HG02870 (cell line): ENCODE data around the gene RSF1.

Source experiments
- ATAC-seq: cut with Tn5 transposase; IDR thresholded peaks from one replicate; pipeline ENCODE4 v1.9.1; 2021; ENCODE audit warnings: mild to moderate bottlenecking, moderate library complexity; ENCODE audit not compliant: unreplicated experiment

The RSF1 gene

DNA sequence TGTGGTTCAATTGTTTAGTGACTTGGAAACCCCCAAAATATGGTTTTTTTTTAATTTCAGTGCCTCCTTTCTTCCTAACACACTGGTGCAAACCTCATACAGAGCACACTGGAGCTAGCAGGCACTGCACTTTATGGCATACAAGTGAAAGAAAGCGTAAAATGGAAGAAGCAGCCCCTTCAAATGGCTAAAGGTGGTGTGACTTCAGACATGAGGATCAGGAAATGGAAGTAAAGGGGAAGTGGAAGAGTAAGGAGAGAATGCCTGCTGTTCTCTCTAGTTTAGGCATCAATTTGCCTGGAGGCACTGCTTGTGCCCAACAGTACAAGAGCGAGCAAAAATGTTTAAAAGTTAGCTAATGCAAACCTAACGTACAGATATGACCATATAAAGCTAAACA lies 5.7 kb downstream of the RSF1 start:
- ATAC-seq, result no peak

- ATAC-seq, result no peak
Observed at GRCh38 chr11:77813256-77813655, 7.3 kb downstream of the RSF1 start.

- no peak for ATAC-seq
Observed at GRCh38 chr11:77806993-77807392, 13.5 kb downstream of the RSF1 start.

DNA sequence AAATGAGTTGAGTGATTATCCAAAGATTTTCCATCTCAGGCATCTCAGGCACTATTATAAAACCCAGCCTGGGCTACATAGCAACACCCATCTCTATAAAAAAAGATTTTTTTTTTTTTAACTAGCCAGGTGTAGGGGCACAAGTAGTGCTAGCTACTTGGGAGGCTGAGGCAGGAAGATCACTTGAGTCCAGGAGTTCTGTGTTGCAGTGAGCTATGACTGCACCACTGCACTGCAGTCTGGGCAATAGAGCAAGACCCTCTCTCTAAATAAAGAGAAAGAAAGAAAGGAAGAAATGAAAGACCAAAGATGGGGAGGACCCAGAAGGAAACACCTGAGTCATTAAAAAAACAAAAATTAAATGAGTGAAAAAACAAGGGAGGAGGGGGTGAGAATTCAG lies 14.1 kb downstream of the RSF1 start:
- ATAC-seq, result no peak

DNA sequence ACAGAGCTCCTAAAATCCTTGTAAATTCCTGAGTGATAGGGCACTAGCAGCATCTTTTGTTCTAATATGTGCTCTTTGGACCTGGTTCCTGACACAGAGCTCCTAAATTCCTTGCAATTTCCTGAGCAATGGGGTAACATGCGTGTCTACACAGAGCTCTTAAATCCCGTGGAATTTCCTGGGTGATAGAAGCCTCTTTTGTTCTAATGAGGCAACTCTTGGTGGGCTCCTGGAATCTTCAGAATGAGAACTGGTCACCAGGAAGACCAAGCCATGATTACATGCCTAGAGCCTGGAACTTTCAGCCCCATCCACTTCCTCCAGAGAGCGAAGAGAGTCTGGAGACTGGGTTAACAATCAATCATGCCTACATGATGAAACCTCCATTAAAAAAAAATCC lies 19.0 kb downstream of the RSF1 start:
- no peak for ATAC-seq

GRCh38 chr11:77800449-77800848 lies 20.1 kb downstream of the RSF1 start:
- ATAC-seq, result no peak

DNA sequence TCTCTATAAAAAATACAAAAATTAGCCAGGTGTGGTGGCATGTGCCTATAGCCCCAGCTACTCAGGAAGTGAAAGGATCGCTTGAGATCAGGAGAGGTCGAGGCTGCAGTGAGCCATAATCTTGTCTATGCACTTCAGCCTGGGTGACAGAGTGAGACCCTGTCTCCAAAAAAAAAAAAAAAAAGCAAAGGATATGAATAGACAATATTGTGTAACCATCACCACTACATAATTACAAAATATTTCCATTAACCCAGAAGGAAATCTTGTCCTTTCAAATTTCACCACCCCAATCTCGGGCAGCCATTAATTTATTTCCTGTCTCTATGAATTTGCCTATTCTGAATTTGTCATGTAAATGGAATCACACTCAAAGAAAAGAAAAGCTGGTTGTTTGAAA lies 21.2 kb downstream of the RSF1 start:
- ATAC-seq, result no peak

DNA sequence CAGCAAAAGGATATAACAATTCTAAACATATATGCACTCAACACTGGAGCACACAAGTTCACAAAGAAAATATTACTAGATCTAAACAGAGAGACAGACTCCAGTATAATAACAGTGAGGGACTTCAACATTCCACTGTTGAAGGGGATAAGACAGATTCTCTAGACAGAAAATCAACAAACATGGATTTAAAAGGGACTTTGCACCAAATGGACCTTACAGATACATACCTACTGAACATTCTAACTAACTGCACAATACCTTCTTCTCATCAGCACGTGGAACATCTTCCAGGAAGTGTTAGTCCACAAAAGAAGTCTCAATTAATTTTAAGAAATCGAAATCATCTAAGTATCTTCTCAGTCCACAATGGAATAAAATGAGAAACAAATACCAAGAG lies 26.6 kb downstream of the RSF1 start:
- no peak for ATAC-seq

GRCh38 chr11:77791301-77791700 lies 29.2 kb downstream of the RSF1 start:
- ATAC-seq, result no peak

DNA sequence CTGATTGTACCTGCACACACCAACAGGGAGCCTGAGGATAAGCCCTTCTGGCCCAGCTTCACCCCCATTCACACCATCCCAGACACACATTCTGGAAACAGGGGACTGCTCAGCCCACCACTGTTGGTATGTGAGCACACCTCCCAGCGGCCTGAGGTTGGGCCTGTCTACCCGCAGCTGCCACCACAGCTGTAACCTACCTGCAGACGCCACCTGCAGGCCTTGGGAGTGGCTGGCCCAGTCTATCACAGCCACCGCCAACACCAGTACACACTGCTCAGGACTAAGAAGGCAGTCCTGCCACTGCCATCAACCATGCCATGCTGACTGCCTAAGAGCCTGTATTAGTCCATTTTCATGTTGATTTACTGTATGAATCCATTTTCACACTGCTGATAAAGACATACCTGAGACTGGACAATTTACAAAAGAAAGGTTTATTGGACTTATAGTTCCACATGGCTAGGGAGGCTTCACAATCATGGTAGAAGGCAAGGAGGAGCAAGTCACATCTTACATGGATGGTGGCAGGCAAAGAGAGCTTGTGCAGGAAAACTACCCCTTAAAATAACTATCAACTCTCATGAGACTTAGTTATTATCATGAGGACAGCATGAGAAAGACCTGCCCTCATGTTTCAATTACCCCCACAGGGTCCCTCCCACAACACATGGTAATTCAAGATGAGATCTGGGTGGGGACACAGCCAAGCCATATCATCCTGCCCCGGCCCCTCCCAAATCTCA lies 30.6 kb downstream of the RSF1 start:
- ATAC-seq, result no peak

DNA sequence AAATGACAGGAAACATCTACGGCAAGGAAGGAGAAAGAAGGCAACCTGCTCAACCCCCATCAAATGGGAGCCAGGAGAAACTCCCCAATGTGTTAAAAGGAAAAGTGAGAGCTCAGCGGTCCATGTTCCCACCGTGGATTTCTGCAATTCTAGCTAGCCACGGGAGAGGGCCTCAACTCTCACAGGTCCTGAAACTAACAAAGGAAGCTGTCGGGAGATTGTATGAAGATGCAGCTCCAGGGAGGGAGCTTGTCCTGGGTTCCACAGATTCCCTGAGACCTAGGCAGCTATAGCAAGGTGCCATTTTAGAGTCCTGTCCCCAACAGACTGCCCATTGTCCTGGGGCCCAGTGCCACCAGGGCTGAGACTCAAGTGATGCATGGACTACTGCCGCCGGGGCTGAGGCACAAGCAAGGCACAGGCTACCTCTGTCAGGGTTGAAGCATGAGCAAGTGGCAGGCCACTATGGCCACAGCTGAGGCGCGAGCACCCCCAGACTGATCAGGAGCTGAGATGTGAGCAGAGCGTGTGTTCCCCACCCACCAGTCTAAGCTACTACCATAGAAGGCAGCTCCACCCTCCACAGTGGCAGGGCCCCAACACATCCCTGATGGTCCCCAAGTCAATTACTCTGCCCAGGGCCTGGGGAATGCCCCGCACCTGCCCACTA lies 31.3 kb downstream of the RSF1 start:
- ATAC-seq, result no peak

GRCh38 chr11:77784572-77784971 lies 36.0 kb downstream of the RSF1 start:
- ATAC-seq, result no peak

DNA sequence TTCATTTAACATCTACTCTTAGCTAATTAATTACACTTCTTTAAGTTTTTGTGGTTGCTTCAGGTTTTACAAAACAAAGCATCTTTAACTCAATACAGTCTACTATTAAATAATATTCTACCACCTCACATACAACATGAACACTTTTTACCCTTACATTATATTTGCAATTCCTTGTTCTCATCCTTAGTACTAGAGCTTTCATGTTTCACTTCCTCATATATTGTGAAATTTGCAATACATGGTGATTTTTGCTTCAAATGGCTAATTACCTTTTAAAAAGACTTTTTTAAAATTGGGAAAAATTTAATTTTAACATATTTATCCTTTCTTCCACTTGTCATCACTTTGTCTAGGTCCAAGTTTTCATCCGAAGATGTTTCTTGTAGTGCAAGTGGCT lies 37.5 kb downstream of the RSF1 start:
- no peak for ATAC-seq

GRCh38 chr11:77779935-77780334 lies 40.6 kb downstream of the RSF1 start:
- no peak for ATAC-seq

- no peak for ATAC-seq
Observed at GRCh38 chr11:77778549-77778948, 42.0 kb downstream of the RSF1 start.

GRCh38 chr11:77778118-77778517 lies 42.4 kb downstream of the RSF1 start:
- no peak for ATAC-seq

- no peak for ATAC-seq
Observed at GRCh38 chr11:77776455-77776854, 44.1 kb downstream of the RSF1 start.

DNA sequence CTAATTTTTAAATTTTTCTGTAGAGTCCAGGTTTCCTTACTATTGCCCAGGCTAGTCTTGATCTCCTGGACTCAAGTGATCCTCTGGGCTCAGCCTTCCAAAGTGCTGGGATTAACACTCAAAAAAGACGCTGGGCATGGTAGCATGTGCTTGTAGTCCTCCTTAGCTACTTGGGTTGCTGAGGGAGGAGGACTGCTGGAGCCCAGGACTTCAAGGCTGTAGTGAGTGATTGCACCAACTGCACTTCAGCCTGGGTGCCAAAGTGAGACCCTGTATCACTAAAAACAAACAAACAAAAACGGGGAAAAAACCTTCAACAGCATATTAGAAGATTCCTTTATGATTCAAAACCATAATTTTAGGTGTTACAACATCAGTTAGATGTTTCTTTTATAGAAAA lies 44.6 kb downstream of the RSF1 start:
- no peak for ATAC-seq

DNA sequence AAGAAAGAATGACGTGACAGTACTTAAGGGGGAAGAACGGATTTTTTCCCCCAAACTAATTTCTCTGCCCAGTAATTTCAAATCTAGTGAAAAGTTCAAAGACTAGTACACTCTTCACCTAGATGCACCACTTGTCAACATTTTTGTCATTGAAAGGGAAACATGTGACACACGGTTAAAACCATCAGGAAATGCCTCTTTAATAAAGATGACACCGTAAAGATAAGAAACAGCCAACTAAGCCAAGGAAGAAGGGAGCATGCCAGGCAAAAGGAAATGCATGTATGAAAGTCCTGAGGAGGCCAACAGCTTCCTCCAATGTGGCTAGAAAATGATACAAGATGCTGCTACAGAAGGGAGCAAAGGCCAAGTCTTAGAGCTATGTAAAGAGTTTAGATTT lies 49.4 kb downstream of the RSF1 start:
- ATAC-seq, result no peak

- no peak for ATAC-seq
Observed at GRCh38 chr11:77770629-77771028, 49.9 kb downstream of the RSF1 start.

GRCh38 chr11:77762426-77762825 lies 58.1 kb downstream of the RSF1 start:
- no peak for ATAC-seq

GRCh38 chr11:77761491-77761890 lies 59.0 kb downstream of the RSF1 start:
- no peak for ATAC-seq

DNA sequence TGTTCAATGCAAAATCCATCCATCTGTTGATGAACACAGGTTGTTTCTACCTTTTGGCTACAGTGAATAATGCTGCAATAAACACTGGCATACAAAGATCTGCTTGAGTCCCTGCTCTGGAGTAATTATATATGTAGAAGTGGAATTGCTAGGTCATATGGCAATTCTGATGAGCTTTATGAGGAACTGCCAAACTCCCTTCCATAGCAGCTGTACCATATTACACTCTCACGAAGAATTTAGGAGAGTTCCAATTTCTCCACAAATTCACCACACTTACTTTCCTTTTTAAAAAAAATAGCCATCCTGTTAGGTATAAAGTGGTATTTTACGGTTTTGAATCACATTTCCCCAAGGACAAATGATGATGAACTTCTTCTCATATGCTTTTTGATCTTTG lies 62.2 kb downstream of the RSF1 start:
- no peak for ATAC-seq
